DND-41 (cell line): ENCODE measurements around the gene SFTA2.
A peak's percentile ranks its signal among the peaks of the same experiment; 100 is the strongest.

ENCODE experiments used
- ATAC-seq: fragments of 200-7000 bp; cut with Tn5 transposase; 3 replicates; pipeline ENCODE4 v1.9.1; 2021; ENCODE audit warnings: low read depth; ENCODE audit not compliant: insufficient read depth
- DNase-seq: peaks from one replicate; pipeline ENCODE4 v3.0.0-alpha.2; 2020
- H2AFZ ChIP-seq: 2 replicates; pipeline ENCODE4 v1.6.0; 2012; ENCODE audit warnings: low read depth, low read length
- H3K27ac ChIP-seq: 2 replicates; pipeline ENCODE4 v1.5.1; 2012; ENCODE audit warnings: low read length, inconsistent platforms
- H3K27me3 ChIP-seq: fragments of 200-600 bp; sonication (generic); 2 replicates; pipeline ENCODE4 v1.6.0; 2012; ENCODE audit warnings: low read length, mild to moderate bottlenecking, inconsistent platforms; ENCODE audit not compliant: insufficient read depth, poor library complexity
- H3K36me3 ChIP-seq: 2 replicates; pipeline ENCODE4 v1.5.1; 2012; ENCODE audit warnings: low read length, inconsistent platforms; ENCODE audit not compliant: insufficient read depth
- H3K4me1 ChIP-seq: 2 replicates; pipeline ENCODE4 v1.5.1; 2012; ENCODE audit warnings: mild to moderate bottlenecking, low read length; ENCODE audit not compliant: insufficient read depth
- H3K4me2 ChIP-seq: 2 replicates; pipeline ENCODE4 v1.6.0; 2012; ENCODE audit warnings: mild to moderate bottlenecking, moderate library complexity, low read length, inconsistent platforms; ENCODE audit not compliant: insufficient read depth
- H3K4me3 ChIP-seq, 2 experiments: fragments of 200-600 bp in 1 of 2; shearing (Covaris generic) in 1 of 2; 2 replicates each; pipeline ENCODE4 v1.5.1; 2012 to 2016; ENCODE audit warnings: inconsistent platforms in 2 of 2, low read length in 2 of 2, mild to moderate bottlenecking in 2 of 2, low read depth in 1 of 2, moderate library complexity in 1 of 2
- H3K79me2 ChIP-seq: 2 replicates; pipeline ENCODE4 v1.6.0; 2012; ENCODE audit warnings: low read length, inconsistent platforms; ENCODE audit not compliant: insufficient read depth
- H3K9ac ChIP-seq: 2 replicates; pipeline ENCODE4 v1.6.0; 2012; ENCODE audit warnings: low read depth, mild to moderate bottlenecking, inconsistent platforms, low read length, moderate library complexity
- H3K9me3 ChIP-seq: 2 replicates; pipeline ENCODE4 v1.5.1; 2012; ENCODE audit warnings: low read length, moderate library complexity, mild to moderate bottlenecking, inconsistent platforms; ENCODE audit not compliant: insufficient read depth, severe bottlenecking
- H4K20me1 ChIP-seq: 2 replicates; pipeline ENCODE4 v1.6.0; 2012; ENCODE audit warnings: low read length; ENCODE audit not compliant: insufficient read depth
- CTCF ChIP-seq: IDR thresholded peaks from 2 replicates; pipeline ENCODE4 v1.5.1; 2012; ENCODE audit warnings: borderline replicate concordance, low read length, moderate library complexity, mild to moderate bottlenecking; ENCODE audit not compliant: poor library complexity, severe bottlenecking; ENCODE audit errors: extremely low read depth
- EZH2 ChIP-seq: IDR thresholded peaks from 3 replicates; pipeline ENCODE4 v1.6.1; 2012; ENCODE audit warnings: borderline replicate concordance, low read depth, mild to moderate bottlenecking, moderate library complexity, low read length, inconsistent platforms; ENCODE audit not compliant: severe bottlenecking

Gene SFTA2

GRCh38 chr6:30917487-30917886, 14.5 kb downstream of the SFTA2 start:
- no peak overlapping the region for H3K9ac ChIP-seq
- H3K36me3 ChIP-seq = peaks cover 77% of the 10 kb centered on the region
- peaks cover 32% of the 10 kb centered on the region for H3K79me2 ChIP-seq
- H3K4me3 ChIP-seq = no peak overlapping the region
- ATAC-seq (no peak), DNase-seq (no peak)
- no peaks in the 10 kb centered on the region; the same call in 1 of the 2 replicates for H4K20me1 ChIP-seq
- no peak overlapping the region for H3K27ac ChIP-seq
- TF ChIP-seq EZH2 (no peak), CTCF (no peak)
- H3K4me1 ChIP-seq = peaks cover 39% of the 10 kb centered on the region
- no peak overlapping the region for H2AFZ ChIP-seq
- peak overlapping the region; percentile 8; the same call in 1 of the 2 replicates for H3K4me2 ChIP-seq
- H3K9me3 ChIP-seq = no peaks in the 10 kb centered on the region
- H3K27me3 ChIP-seq = no peaks in the 10 kb centered on the region

- no peak for TF ChIP-seq EZH2
- no peak for TF ChIP-seq CTCF
- no peak overlapping the region for H3K27ac ChIP-seq
- peaks cover 77% of the 10 kb centered on the region for H3K36me3 ChIP-seq
Observed at GRCh38 chr6:30917041-30917440, 14.9 kb downstream of the SFTA2 start.

GRCh38 chr6:30915591-30915946, 16.4 kb downstream of the SFTA2 start:
- Histone ChIP-seq H3K9ac (peak overlapping the region; percentile 82), H3K4me3 (peak overlapping the region in 1 of 2 experiments; percentile 76; a peak in 2 of 4 replicates), H2AFZ (no peak overlapping the region), H3K27ac (peak overlapping the region; percentile 81), H3K9me3 (no peaks in the 10 kb centered on the region), H3K4me1 (peaks cover 42% of the 10 kb centered on the region), H3K4me2 (peak overlapping the region; percentile 90), H3K36me3 (peaks cover 75% of the 10 kb centered on the region), H3K27me3 (no peaks in the 10 kb centered on the region), H3K79me2 (peaks cover 34% of the 10 kb centered on the region), H4K20me1 (no peaks in the 10 kb centered on the region)
- peak; percentile 43; the same call in 2 of the 3 replicates for ATAC-seq
- TF ChIP-seq EZH2 = no peak
- TF ChIP-seq CTCF = peak; percentile 77
- DNase-seq = no peak

More at GRCh38 chr6:30917041-30917440, 14.9 kb downstream of the SFTA2 start:
- Histone ChIP-seq H4K20me1 (no peaks in the 10 kb centered on the region; the same call in 1 of the 2 replicates), H2AFZ (no peak overlapping the region), H3K4me3 (no peak overlapping the region), H3K4me2 (peak overlapping the region; percentile 8; the same call in 1 of the 2 replicates), H3K27me3 (no peaks in the 10 kb centered on the region), H3K9me3 (no peaks in the 10 kb centered on the region), H3K9ac (no peak overlapping the region), H3K4me1 (peaks cover 39% of the 10 kb centered on the region), H3K79me2 (peaks cover 32% of the 10 kb centered on the region)
- DNase-seq (no peak), ATAC-seq (no peak)
